Measurements from ENCODE around the gene LDB2.

LDB2 gene

DNA sequence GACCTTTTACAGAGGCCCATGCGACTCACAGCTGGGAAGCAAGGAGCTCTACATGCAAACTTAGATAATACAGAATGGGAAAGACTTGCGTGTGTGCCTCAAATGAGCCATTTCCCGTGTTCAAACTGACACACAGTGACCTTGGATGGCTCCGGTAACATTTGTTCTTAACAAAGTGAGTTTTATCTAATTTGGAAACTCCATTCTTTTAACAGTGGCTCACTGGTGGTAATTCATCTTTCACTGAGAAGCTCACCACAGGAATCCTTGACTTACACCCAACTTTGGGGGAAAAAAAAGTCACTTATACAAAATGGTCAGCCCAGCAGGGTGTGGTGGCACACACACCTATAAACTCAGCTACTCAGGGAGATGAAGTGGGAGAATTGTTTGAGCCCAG lies 190.6 kb downstream of the LDB2 start:
- TF ChIP-seq, protein P1, sequence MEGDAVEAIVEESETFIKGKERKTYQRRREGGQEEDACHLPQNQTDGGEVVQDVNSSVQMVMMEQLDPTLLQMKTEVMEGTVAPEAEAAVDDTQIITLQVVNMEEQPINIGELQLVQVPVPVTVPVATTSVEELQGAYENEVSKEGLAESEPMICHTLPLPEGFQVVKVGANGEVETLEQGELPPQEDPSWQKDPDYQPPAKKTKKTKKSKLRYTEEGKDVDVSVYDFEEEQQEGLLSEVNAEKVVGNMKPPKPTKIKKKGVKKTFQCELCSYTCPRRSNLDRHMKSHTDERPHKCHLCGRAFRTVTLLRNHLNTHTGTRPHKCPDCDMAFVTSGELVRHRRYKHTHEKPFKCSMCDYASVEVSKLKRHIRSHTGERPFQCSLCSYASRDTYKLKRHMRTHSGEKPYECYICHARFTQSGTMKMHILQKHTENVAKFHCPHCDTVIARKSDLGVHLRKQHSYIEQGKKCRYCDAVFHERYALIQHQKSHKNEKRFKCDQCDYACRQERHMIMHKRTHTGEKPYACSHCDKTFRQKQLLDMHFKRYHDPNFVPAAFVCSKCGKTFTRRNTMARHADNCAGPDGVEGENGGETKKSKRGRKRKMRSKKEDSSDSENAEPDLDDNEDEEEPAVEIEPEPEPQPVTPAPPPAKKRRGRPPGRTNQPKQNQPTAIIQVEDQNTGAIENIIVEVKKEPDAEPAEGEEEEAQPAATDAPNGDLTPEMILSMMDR (conservative IDR thresholded peaks at IDR 0.05; ENCODE audit: low read depth) = no peak
- H3K27ac ChIP-seq = no peak overlapping the region
- POLR2A ChIA-PET (ENCODE audit: low non-redundant PET) = no interaction called here
- CTCF ChIA-PET = interaction anchor here (0.6 kb wide), 1 partner anchor 181 kb away, joined by 3 read pairs; no protein-coding TSS in a partner anchor
- no peak for DNase-seq (ENCODE audit: low spot score)

DNA sequence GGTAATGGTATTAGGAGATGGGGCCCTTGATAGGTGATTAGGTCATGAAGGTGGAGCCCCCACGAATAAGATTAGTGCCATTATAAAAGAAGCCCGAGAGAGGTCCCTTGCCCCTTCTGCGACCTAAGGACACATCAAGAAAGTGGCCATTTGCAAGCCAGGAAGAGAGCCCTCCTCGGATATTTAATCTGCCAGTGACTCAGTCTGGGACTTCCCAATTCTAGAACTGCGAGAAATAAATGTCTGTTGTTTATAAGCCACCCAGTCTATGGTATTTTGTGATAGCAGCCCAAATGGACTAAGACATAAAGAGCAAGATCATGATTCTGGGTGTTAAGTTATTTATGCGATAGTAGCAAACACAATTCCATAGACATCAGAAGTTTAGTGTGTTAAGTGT lies 192.2 kb downstream of the LDB2 start:
- TF ChIP-seq, protein P1 (conservative IDR thresholded peaks at IDR 0.05; ENCODE audit: low read depth) = no peak
- ChIA-PET CTCF (no interaction called here), POLR2A (ENCODE audit: low non-redundant PET) (no interaction called here)
- DNase-seq (ENCODE audit: low spot score) = no peak
- H3K27ac ChIP-seq = no peak overlapping the region

DNA sequence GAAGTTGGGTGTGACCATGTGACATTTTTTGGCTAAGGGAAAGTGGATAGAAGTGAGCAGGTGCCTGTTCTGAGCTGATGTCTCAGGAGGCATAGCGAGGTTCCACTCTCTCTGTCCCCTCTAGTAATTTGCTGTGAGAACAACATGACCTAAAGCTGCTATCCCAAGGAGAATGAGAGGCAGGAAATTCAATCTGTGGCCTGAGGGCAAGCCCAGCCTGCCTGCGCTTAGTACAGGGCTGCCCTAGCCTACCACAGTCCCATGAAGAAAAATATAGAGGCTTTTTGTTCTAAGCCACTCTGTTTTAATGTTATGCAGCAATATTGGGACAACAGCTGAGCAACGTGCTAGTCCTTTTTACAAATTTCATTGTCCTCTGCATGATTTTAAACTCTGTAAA lies 193.1 kb downstream of the LDB2 start:
- no peak for DNase-seq (ENCODE audit: low spot score)
- H3K27ac ChIP-seq = no peak overlapping the region
- ChIA-PET CTCF (no interaction called here), POLR2A (ENCODE audit: low non-redundant PET) (no interaction called here)
- TF ChIP-seq, protein P1 (conservative IDR thresholded peaks at IDR 0.05; ENCODE audit: low read depth) = no peak

- POLR2A ChIA-PET (ENCODE audit: low non-redundant PET) = no interaction called here
- TF ChIP-seq, protein P1 (conservative IDR thresholded peaks at IDR 0.05; ENCODE audit: low read depth) = no peak
- CTCF ChIA-PET = no interaction called here
- no peak overlapping the region for H3K27ac ChIP-seq
- DNase-seq (ENCODE audit: low spot score) = no peak
These were observed 194.0 kb downstream of the LDB2 start for GRCh38 chr4:16704489-16704888.

DNA sequence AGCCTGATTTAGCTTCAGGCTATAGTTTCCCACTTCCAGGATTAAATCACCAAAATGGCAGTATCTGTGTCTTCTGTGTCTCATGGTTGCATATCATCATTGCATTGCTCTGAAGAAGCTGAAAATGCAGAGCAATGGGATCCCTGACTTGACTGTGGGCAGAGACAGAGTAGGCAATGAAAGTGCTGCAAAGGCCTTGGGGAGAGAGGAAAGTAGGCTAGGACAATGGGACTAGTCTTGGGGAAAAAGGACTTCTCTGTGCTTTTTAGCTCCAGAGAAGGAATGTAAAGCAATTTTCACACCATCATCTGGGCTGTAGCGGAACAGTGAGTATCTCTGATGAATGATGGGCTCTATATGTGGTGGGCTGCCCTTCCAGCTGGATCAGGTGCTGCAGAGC lies 202.5 kb downstream of the LDB2 start:
- ChIA-PET POLR2A (ENCODE audit: low non-redundant PET) (no interaction called here), CTCF (interaction anchor here (0.6 kb wide), 1 partner anchor 752 kb away, joined by 5 read pairs; no protein-coding TSS in a partner anchor)
- DNase-seq (ENCODE audit: low spot score) = no peak
- no peak overlapping the region for H3K27ac ChIP-seq
- TF ChIP-seq, protein P1 (conservative IDR thresholded peaks at IDR 0.05; ENCODE audit: low read depth) = no peak

DNA sequence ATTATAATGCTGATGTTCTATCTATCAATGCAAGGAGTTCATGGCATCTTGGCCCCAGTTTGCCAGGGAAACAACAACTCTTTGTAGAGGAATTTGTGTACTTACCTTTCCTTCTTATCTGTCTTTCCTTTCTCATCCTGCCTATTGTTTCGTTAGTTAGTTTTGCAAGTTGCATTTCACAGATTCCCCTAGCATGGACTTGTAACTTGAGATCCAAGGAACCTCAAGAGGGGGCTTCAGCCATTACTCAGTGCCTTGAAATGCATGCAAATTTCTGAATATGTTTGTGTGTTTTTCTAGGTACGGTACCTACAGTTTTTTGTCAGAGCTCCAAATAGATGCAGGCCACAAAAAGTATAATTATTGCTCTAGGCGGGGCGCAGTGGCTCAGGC lies 203.6 kb downstream of the LDB2 start:
- H3K27ac ChIP-seq = no peak overlapping the region
- CTCF ChIA-PET = no interaction called here

More for the DNA sequence above, 203.6 kb downstream of the LDB2 start:
- POLR2A ChIA-PET (ENCODE audit: low non-redundant PET) = no interaction called here
- no peak for DNase-seq (ENCODE audit: low spot score)
- TF ChIP-seq, protein P1 (conservative IDR thresholded peaks at IDR 0.05; ENCODE audit: low read depth) = no peak
